Epidermal melanocyte (primary cell): ENCODE measurements around the gene GBGT1.

Experiments used
- DNase-seq: peaks from one replicate; pipeline ENCODE4 v3.0.0; 2011; ENCODE audit warnings: low spot score; ENCODE audit not compliant: insufficient read length

Gene GBGT1

GRCh38 chr9:133125941-133126696, 37.6 kb downstream of the GBGT1 start:
- no peak for DNase-seq

GRCh38 chr9:133124907-133125275, 38.8 kb downstream of the GBGT1 start:
- no peak for DNase-seq

- no peak for DNase-seq
These were observed 39.4 kb downstream of the GBGT1 start for GRCh38 chr9:133124123-133124906.

- no peak for DNase-seq
These were observed 40.6 kb downstream of the GBGT1 start for GRCh38 chr9:133122935-133123611.

- no peak for DNase-seq
These were observed 41.1 kb downstream of the GBGT1 start for GRCh38 chr9:133122605-133122934.

GRCh38 chr9:133121915-133122550, 41.7 kb downstream of the GBGT1 start:
- DNase-seq, result no peak

- peak; percentile 98 for DNase-seq
These were observed 42.4 kb downstream of the GBGT1 start, which contains the start of gene RALGDS for GRCh38 chr9:133121198-133121914. Gene RALGDS (minus strand): TSS chr9:133121240. CDS start chr9:133121154, 86 bp downstream.

- DNase-seq, result no peak
These were observed 43.1 kb downstream of the GBGT1 start for GRCh38 chr9:133120501-133121197.

GRCh38 chr9:133119846-133120500, 43.7 kb downstream of the GBGT1 start:
- DNase-seq, result no peak

GRCh38 chr9:133119103-133119845, 44.4 kb downstream of the GBGT1 start:
- DNase-seq, result no peak

GRCh38 chr9:133118568-133118967, 45.1 kb downstream of the GBGT1 start:
- no peak for DNase-seq

GRCh38 chr9:133118179-133118520, 45.6 kb downstream of the GBGT1 start:
- no peak for DNase-seq

- no peak for DNase-seq
These were observed 46.2 kb downstream of the GBGT1 start for GRCh38 chr9:133117271-133118178.

GRCh38 chr9:133116346-133117231, 47.1 kb downstream of the GBGT1 start:
- DNase-seq, result no peak

GRCh38 chr9:133115604-133116345, 47.9 kb downstream of the GBGT1 start:
- no peak for DNase-seq

- no peak for DNase-seq
These were observed 48.7 kb downstream of the GBGT1 start for GRCh38 chr9:133114886-133115603.
